ENCODE results near the gene PPP2R5C. TPM values are rescaled to one million over a fixed set of nuclear protein-coding genes. Genes with fewer than 3 reads are reported as not detected.

Gene PPP2R5C
- total RNA-seq, 1 donor from 2014 or later: 134 TPM

DNA sequence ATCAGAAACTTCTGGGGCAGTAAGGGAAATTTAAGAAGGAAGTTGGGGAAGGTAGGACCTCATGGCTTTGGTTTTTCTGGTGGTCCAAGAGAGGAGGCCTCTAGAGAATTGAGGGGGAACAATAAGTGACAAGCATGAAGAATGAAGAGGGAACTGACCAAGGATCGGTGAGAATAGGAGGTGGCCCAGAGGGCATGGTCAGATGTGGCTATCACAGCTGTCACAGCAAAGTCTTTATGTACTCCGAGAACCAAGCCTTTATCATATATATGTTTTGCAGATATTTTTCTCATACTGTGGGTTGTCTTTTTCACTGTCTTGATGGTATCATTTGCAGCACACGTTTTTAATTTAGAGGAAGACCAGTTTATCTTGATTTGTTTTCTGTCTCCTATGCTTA, 64.3 kb downstream of the PPP2R5C start:
- Mint-ChIP-seq H3K4me3 (no peak overlapping the region), H3K27me3 (ENCODE audit: low read depth) (no peaks in the 10 kb centered on the region), H3K36me3 (ENCODE audit: low read depth) (peaks cover 27% of the 10 kb centered on the region), H3K9me3 (peaks cover 8% of the 10 kb centered on the region), H3K27ac (ENCODE audit: unreplicated experiment) (no peak overlapping the region), H3K4me1 (peaks cover 4% of the 10 kb centered on the region)
- TF ChIP-seq, protein P1, sequence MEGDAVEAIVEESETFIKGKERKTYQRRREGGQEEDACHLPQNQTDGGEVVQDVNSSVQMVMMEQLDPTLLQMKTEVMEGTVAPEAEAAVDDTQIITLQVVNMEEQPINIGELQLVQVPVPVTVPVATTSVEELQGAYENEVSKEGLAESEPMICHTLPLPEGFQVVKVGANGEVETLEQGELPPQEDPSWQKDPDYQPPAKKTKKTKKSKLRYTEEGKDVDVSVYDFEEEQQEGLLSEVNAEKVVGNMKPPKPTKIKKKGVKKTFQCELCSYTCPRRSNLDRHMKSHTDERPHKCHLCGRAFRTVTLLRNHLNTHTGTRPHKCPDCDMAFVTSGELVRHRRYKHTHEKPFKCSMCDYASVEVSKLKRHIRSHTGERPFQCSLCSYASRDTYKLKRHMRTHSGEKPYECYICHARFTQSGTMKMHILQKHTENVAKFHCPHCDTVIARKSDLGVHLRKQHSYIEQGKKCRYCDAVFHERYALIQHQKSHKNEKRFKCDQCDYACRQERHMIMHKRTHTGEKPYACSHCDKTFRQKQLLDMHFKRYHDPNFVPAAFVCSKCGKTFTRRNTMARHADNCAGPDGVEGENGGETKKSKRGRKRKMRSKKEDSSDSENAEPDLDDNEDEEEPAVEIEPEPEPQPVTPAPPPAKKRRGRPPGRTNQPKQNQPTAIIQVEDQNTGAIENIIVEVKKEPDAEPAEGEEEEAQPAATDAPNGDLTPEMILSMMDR (conservative IDR thresholded peaks at IDR 0.05): no peak
- DNase-seq (ENCODE audit: low read depth, low spot score): no peak

DNA sequence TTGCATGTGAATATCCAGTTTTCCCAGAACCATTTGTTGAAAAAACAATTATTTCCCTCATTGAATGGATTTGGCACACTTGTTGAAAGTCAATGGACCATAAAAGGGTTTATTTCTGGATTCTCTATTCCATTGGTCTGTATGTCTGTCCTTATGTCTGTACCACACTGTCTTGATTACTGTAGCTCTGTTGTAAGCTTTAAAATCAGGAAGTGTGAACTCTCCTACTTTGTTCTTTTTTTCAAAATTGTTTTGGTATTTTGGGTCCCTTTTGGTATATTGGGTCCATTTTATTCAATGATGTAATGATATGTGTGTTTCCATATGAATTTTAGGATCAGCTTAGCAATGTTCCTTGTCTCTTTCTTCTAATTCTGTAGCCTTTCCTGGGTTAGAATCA, 64.8 kb downstream of the PPP2R5C start:
- H3K27me3 Mint-ChIP-seq (ENCODE audit: low read depth): no peaks in the 10 kb centered on the region
- peaks cover 8% of the 10 kb centered on the region for H3K9me3 Mint-ChIP-seq
- H3K27ac Mint-ChIP-seq (ENCODE audit: unreplicated experiment): no peak overlapping the region
- peaks cover 27% of the 10 kb centered on the region for H3K36me3 Mint-ChIP-seq (ENCODE audit: low read depth)
- DNase-seq (ENCODE audit: low read depth, low spot score): no peak
- TF ChIP-seq, protein P1 (conservative IDR thresholded peaks at IDR 0.05): no peak
- peaks cover 4% of the 10 kb centered on the region for H3K4me1 Mint-ChIP-seq
- no peak overlapping the region for H3K4me3 Mint-ChIP-seq

DNA sequence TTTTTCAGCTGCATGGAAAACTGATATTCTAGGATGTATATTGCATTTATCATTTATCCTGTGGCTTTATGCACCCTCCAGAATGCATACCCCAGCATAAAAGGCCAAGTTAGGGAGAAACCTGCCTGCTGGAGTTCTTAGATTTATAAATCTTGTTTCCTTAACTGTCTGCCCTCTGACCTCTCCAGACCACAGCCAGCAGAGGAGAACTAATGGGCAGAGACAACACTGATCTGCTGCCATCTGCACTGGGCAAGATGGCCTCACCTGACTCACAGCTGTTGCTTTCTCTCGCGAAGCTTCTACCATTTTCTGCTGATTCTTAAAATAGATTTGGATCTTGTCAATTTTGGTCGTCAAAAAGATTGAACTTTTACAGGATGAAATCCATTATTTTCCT, 65.8 kb downstream of the PPP2R5C start:
- peaks cover 8% of the 10 kb centered on the region for H3K9me3 Mint-ChIP-seq
- H3K27me3 Mint-ChIP-seq (ENCODE audit: low read depth): no peaks in the 10 kb centered on the region
- no peak overlapping the region for H3K27ac Mint-ChIP-seq (ENCODE audit: unreplicated experiment)

DNA sequence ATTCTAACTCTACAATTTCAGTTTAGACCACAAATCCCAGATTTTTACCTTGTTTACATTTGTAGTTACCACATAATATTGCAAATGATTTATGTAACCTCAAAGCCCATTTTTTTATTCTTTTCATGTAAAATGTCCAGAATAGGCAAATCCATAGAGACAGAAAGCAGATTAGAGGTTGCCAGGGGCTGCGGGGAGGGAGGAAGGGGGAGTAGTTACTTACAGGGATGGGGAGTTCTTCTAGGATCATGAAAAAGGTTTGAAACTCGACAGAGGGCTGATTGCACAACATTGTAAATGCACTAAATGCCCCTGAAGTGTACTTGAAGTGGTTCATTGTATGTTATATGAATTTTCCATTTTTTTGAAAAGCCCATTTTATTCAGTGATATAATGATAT, 66.5 kb downstream of the PPP2R5C start:
- peaks cover 27% of the 10 kb centered on the region for H3K36me3 Mint-ChIP-seq (ENCODE audit: low read depth)
- no peak overlapping the region for H3K27ac Mint-ChIP-seq (ENCODE audit: unreplicated experiment)
- H3K4me1 Mint-ChIP-seq: peaks cover 4% of the 10 kb centered on the region
- peaks cover 8% of the 10 kb centered on the region for H3K9me3 Mint-ChIP-seq
- DNase-seq (ENCODE audit: low read depth, low spot score): no peak
- no peaks in the 10 kb centered on the region for H3K27me3 Mint-ChIP-seq (ENCODE audit: low read depth)
- TF ChIP-seq, protein P1 (conservative IDR thresholded peaks at IDR 0.05): no peak
- no peak overlapping the region for H3K4me3 Mint-ChIP-seq

More for the DNA sequence above, 65.8 kb downstream of the PPP2R5C start:
- Mint-ChIP-seq H3K4me1 (peaks cover 4% of the 10 kb centered on the region), H3K36me3 (ENCODE audit: low read depth) (peaks cover 27% of the 10 kb centered on the region), H3K4me3 (no peak overlapping the region)
- TF ChIP-seq, protein P1 (conservative IDR thresholded peaks at IDR 0.05): no peak
- no peak for DNase-seq (ENCODE audit: low read depth, low spot score)

DNA sequence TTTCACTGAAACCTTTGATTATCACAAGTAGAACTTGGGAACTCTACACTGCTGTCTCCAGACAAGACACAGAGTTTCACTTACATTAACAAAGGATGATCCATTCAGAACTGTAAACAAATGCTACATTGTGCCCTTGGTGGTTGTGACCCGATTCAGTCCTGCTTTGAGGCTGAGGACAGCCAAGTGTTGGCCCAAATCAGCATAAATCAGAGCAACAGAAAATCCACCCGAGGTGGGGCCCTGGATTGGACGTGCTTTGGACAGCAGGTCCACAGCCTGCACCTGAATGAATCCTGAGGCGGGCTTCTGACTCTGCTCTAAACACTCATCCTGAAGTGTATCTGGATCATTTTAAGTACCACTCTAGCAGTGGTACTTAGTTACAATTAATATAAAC, 68.8 kb downstream of the PPP2R5C start:
- H3K4me3 Mint-ChIP-seq: no peak overlapping the region
- peaks cover 8% of the 10 kb centered on the region for H3K4me1 Mint-ChIP-seq
- H3K27me3 Mint-ChIP-seq (ENCODE audit: low read depth): no peaks in the 10 kb centered on the region
- DNase-seq (ENCODE audit: low read depth, low spot score): no peak
- TF ChIP-seq, protein P1 (conservative IDR thresholded peaks at IDR 0.05): no peak
- H3K36me3 Mint-ChIP-seq (ENCODE audit: low read depth): peaks cover 16% of the 10 kb centered on the region
- H3K9me3 Mint-ChIP-seq: peaks cover 8% of the 10 kb centered on the region
- H3K27ac Mint-ChIP-seq (ENCODE audit: unreplicated experiment): no peak overlapping the region

DNA sequence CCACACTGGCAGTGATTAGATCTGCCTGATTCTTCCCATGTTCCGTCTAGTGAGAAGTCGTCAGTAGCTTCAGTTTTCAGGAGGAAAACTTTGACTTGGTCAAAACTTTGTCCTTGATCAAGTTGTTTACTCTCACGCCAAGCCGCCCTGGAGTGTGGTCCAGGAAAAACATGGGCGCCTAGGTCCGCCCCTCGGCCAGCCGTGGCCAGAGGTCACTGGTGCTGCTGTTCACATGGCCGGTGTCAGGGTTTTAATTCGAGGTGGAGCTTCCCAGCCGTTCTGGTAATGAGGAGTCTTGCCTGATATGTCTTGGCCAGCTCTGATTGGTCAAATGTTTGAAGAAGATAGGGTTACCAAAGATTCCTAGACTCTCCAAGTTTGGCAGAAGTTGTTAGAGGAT, 71.5 kb downstream of the PPP2R5C start:
- no peak overlapping the region for H3K27ac Mint-ChIP-seq (ENCODE audit: unreplicated experiment)

More for the DNA sequence above, 71.5 kb downstream of the PPP2R5C start:
- TF ChIP-seq, protein P1 (conservative IDR thresholded peaks at IDR 0.05): no peak
- H3K27me3 Mint-ChIP-seq (ENCODE audit: low read depth): no peaks in the 10 kb centered on the region
- H3K4me1 Mint-ChIP-seq: peaks cover 17% of the 10 kb centered on the region
- no peak overlapping the region for H3K4me3 Mint-ChIP-seq
- no peaks in the 10 kb centered on the region for H3K36me3 Mint-ChIP-seq (ENCODE audit: low read depth)
- H3K9me3 Mint-ChIP-seq: no peaks in the 10 kb centered on the region
- DNase-seq (ENCODE audit: low read depth, low spot score): no peak

Data from neural crest cell (in vitro differentiated cells).